GM12878 (cell line): Measurements from ENCODE around the gene PLOD2. TPM values are rescaled to one million over a fixed set of nuclear protein-coding genes. Genes with fewer than 3 reads are reported as not detected.

Experiments used
- ATAC-seq: fragments of 200-7000 bp; cut with Tn5 transposase; 3 replicates; pipeline ENCODE4 v1.9.1; 2020; ENCODE audit warnings: mild to moderate bottlenecking, moderate library complexity
- BruUV-seq: library from RNA; stranded (reverse); fragments of 400-500 nt; replicated peaks from 2 replicates; lab custom pipeline; 2021; lab: Mats Ljungman, UMichigan
- CTCF ChIA-PET: fragments of 300-600 bp; sonication (Branson Sonifier 250); formaldehyde crosslinking; extraction: SDS; loops from one replicate; lab custom pipeline; 2021; ENCODE audit warnings: inconsistent platforms; lab: Yijun Ruan, JAX
- POLR2A ChIA-PET: fragments of 350-600 bp; formaldehyde crosslinking; extraction: SDS; loops from one replicate; lab custom pipeline; 2021; ENCODE audit warnings: inconsistent platforms; lab: Charles Lee
- RAD21 ChIA-PET: fragments of 300-600 bp; sonication (Branson Sonifier 250); formaldehyde crosslinking; loops from one replicate; lab custom pipeline; 2023; ENCODE audit warnings: antibody characterized with exemption; ENCODE audit not compliant: unreplicated experiment; lab: Charles Lee
- SMC1A ChIA-PET: fragments of 300-600 bp; sonication (Branson Sonifier 250); formaldehyde crosslinking; loops from one replicate; lab custom pipeline; 2023; ENCODE audit not compliant: unreplicated experiment, uncharacterized antibody; lab: Charles Lee
- DNase-seq: peaks from one replicate; pipeline ENCODE4 v3.0.0-alpha.2; 2011; ENCODE audit warnings: low read depth, low spot score
- FAIRE-seq: peaks from 3 replicates; lab custom pipeline; 2011; peaks lifted over from hg19 to GRCh38; lab: Jason Lieb, UNC
- H2AFZ ChIP-seq: 2 replicates; pipeline ENCODE4 v1.6.0; 2011; ENCODE audit warnings: low read depth, low read length, control low read depth; ENCODE audit not compliant: control insufficient read depth
- H3K27ac ChIP-seq: 2 replicates; pipeline ENCODE4 v1.5.1; 2011; ENCODE audit warnings: control low read depth; ENCODE audit not compliant: control insufficient read depth, insufficient read depth
- H3K27me3 ChIP-seq, 2 experiments: replicated peaks in 1 of 2; 2 replicates each; pipeline versions ENCODE4 v1.6.0 to v1.6.1; 2011; ENCODE audit warnings: low read length in 1 of 2; ENCODE audit not compliant: control insufficient read depth in 2 of 2, insufficient read depth in 2 of 2
- H3K36me3 ChIP-seq, 2 experiments: 2 replicates each; pipeline ENCODE4 v1.5.1; 2011; ENCODE audit warnings: low read length in 1 of 2; ENCODE audit not compliant: control insufficient read depth in 2 of 2, insufficient read depth in 2 of 2
- H3K4me1 ChIP-seq: 2 replicates; pipeline ENCODE4 v1.6.1; 2011; ENCODE audit warnings: mild to moderate bottlenecking, low read length, moderate library complexity, mixed read lengths; ENCODE audit not compliant: control insufficient read depth, insufficient read depth
- H3K4me2 ChIP-seq: 2 replicates; pipeline ENCODE4 v1.6.0; 2011; ENCODE audit warnings: control low read depth; ENCODE audit not compliant: control insufficient read depth, insufficient read depth
- H3K4me3 ChIP-seq: fragments of 200-600 bp; sonication (generic); 2 replicates; pipeline ENCODE4 v1.5.1; 2016
- H3K79me2 ChIP-seq: 2 replicates; pipeline ENCODE4 v1.6.0; 2011; ENCODE audit warnings: low read length; ENCODE audit not compliant: control insufficient read depth, insufficient read depth
- H3K9ac ChIP-seq: 2 replicates; pipeline ENCODE4 v1.8.0; 2011; ENCODE audit warnings: low read length, control low read depth, mixed read lengths; ENCODE audit not compliant: control insufficient read depth, insufficient read depth
- H3K9me3 ChIP-seq: replicated peaks from 3 replicates; pipeline ENCODE4 v1.5.1; 2011; ENCODE audit warnings: mild to moderate bottlenecking, low read length; ENCODE audit not compliant: control insufficient read depth, insufficient read depth
- H4K20me1 ChIP-seq: 2 replicates; pipeline ENCODE4 v1.6.0; 2011; ENCODE audit not compliant: control insufficient read depth, insufficient read depth
- BRCA1 ChIP-seq: IDR thresholded peaks from 2 replicates; pipeline ENCODE4 v1.6.1; 2011; ENCODE audit warnings: low read depth, low read length, improper control_type of control experiment
- CBX3 ChIP-seq: fragments of 200-600 bp; sonication (generic); IDR thresholded peaks from 2 replicates; pipeline ENCODE4 v1.6.1; 2016; ENCODE audit warnings: low read depth, borderline replicate concordance
- CEBPB ChIP-seq, 2 experiments: fragments of 150-350 bp in 1 of 2; IDR thresholded peaks; 2 replicates each; pipeline ENCODE4 v1.6.1; 2012 to 2014; ENCODE audit warnings: low read depth in 2 of 2, low read length in 2 of 2, borderline replicate concordance in 1 of 2, inconsistent platforms in 1 of 2
- CEBPZ ChIP-seq: fragments of 150-350 bp; IDR thresholded peaks from 2 replicates; pipeline ENCODE4 v1.6.1; 2016; ENCODE audit warnings: low read depth, low read length
- EP300 ChIP-seq, 2 experiments: fragments of 150-350 bp in 1 of 2; IDR thresholded peaks; 2 replicates each; pipeline ENCODE4 v1.6.1; 2011 to 2012; ENCODE audit warnings: low read depth in 2 of 2, low read length in 2 of 2, borderline replicate concordance in 1 of 2, improper control_type of control experiment in 1 of 2, inconsistent platforms in 1 of 2; ENCODE audit not compliant: control insufficient read depth in 1 of 2
- NBN ChIP-seq: fragments of 450-650 bp; IDR thresholded peaks from 2 replicates; pipeline ENCODE4 v1.6.1; 2016
- NR2F1 ChIP-seq: fragments of 450-650 bp; conservative IDR thresholded peaks from 2 replicates; pipeline ENCODE4 v1.6.1; 2017; ENCODE audit warnings: mild to moderate bottlenecking
- PAX8 ChIP-seq: fragments of 450-650 bp; IDR thresholded peaks from 2 replicates; pipeline ENCODE4 v1.6.1; 2017; ENCODE audit warnings: mild to moderate bottlenecking, moderate library complexity
- RAD21 ChIP-seq: IDR thresholded peaks from 2 replicates; pipeline ENCODE4 v1.6.1; 2011; ENCODE audit warnings: mild to moderate bottlenecking, low read depth, low read length, moderate library complexity; ENCODE audit not compliant: insufficient read depth
- SPI1 ChIP-seq: IDR thresholded peaks from 2 replicates; pipeline ENCODE4 v1.6.1; 2011; ENCODE audit warnings: low read depth, mild to moderate bottlenecking, low read length, moderate library complexity, borderline replicate concordance; ENCODE audit not compliant: insufficient read depth
- SUPT20H ChIP-seq: IDR thresholded peaks from 2 replicates; pipeline ENCODE4 v1.6.1; 2011; ENCODE audit warnings: low read depth, mild to moderate bottlenecking, low read length, moderate library complexity, borderline replicate concordance; ENCODE audit not compliant: control insufficient read depth
- TCF7 ChIP-seq: IDR thresholded peaks from 2 replicates; pipeline ENCODE4 v1.6.1; 2014; ENCODE audit warnings: antibody characterized with exemption, borderline replicate concordance
- WGBS: methylation state at CpG from one replicate; pipeline ENCODE4 v1.1.6; 2016; ENCODE audit warnings: low lambda C conversion rate; ENCODE audit not compliant: insufficient replicate concordance, insufficient coverage; ENCODE audit errors: missing lambda C conversion rate; 5-methylcytosine and 5-hydroxymethylcytosine counted together
- in situ Hi-C: fragments of 300-500 bp; cut with MboI; formaldehyde crosslinking; loops from 9 replicates; pipeline ENCODE4 v1.14.3; 2018; ENCODE audit warnings: mixed read lengths
- intact Hi-C: fragments of 100-400 bp; cut with micrococcal nuclease; formaldehyde crosslinking; loops from one replicate; pipeline ENCODE4 v1.14.2; 2022; ENCODE audit not compliant: unreplicated experiment
- polyA plus RNA-seq, 11 experiments: library from polyadenylated mRNA; depleted of rRNA in 4 of 11; unstranded in 6 of 11; stranded (reverse) in 5 of 11; fragments of >200 nt; fragmentation: Nextera tagmentation in 4 of 11; fragmentation: Illumina TruSeq in 1 of 11; extraction: Ambion mirVana in 4 of 11; extraction: Trizol in 1 of 11; gene quantifications; 1 replicate in 1 of 11; 2 replicates in 10 of 11; pipeline versions ENCODE4 v1.2.1 to v1.2.3, GENCODE V29; 2011 to 2016; ENCODE audit warnings: inconsistent platforms in 2 of 11, missing spikeins in 2 of 11, low read depth in 1 of 11
- total RNA-seq, 4 experiments: library from RNA; depleted of rRNA in 3 of 4; stranded (reverse); fragments of >200 nt in 3 of 4; fragmentation: Illumina TruSeq in 1 of 4; extraction: Trizol in 1 of 4; gene quantifications; 2 replicates each; pipeline versions ENCODE4 v1.2.1 to v1.2.3, GENCODE V29; 2013 to 2021
- TF ChIP-seq, protein P1 (sequence below), 3 experiments: IDR thresholded peaks in 2 of 3; conservative IDR thresholded peaks in 1 of 3; 2 replicates each; pipeline ENCODE4 v1.5.1; 2011; ENCODE audit warnings: low read depth in 3 of 3, low read length in 3 of 3, mild to moderate bottlenecking in 3 of 3, control low read depth in 2 of 3, moderate library complexity in 2 of 3, inconsistent platforms in 1 of 3, mixed read lengths in 1 of 3; ENCODE audit not compliant: control insufficient read depth in 2 of 3, insufficient read depth in 1 of 3; ENCODE audit errors: extremely low read depth in 1 of 3

PLOD2 gene
- total and polyA plus RNA-seq, 10 of the 15 experiments (the other 5 are each of a cell fraction or from before 2014, with no cell fraction given), result 0.03 to 0.56 (median 0.33) TPM; not detected in 4

- no peak for TF ChIP-seq CBX3
- TF ChIP-seq NBN, result no peak
- TF ChIP-seq BRCA1, result no peak
- TF ChIP-seq RAD21, result no peak
- TF ChIP-seq SPI1, result no peak
- TF ChIP-seq EP300 (IDR thresholded peaks at IDR 0.05; ENCODE audit: borderline replicate concordance in 1 of 2, control insufficient read depth in 1 of 2, low read depth in 2 of 2, low read length in 2 of 2), result no peak
These were observed 3.1 kb upstream of the PLOD2 start (continued) for GRCh38 chr3:146164071-146164470.

- H3K4me2 ChIP-seq, result no peak overlapping the region
- WGBS, result 47% methylated on average over 2 of the region's 2 CpGs
- H3K36me3 ChIP-seq, result no peaks in the 10 kb centered on the region
- no peaks in the 10 kb centered on the region for H4K20me1 ChIP-seq
- H3K4me3 ChIP-seq, result no peak overlapping the region
- H3K27ac ChIP-seq, result no peak overlapping the region
- TF ChIP-seq TCF7 (no peak), NR2F1 (no peak), PAX8 (no peak), CEBPB (IDR thresholded peaks at IDR 0.05; ENCODE audit: borderline replicate concordance in 1 of 2, low read depth in 2 of 2, low read length in 2 of 2) (no peak), CEBPZ (no peak), SUPT20H (no peak)
- TF ChIP-seq, protein P1, sequence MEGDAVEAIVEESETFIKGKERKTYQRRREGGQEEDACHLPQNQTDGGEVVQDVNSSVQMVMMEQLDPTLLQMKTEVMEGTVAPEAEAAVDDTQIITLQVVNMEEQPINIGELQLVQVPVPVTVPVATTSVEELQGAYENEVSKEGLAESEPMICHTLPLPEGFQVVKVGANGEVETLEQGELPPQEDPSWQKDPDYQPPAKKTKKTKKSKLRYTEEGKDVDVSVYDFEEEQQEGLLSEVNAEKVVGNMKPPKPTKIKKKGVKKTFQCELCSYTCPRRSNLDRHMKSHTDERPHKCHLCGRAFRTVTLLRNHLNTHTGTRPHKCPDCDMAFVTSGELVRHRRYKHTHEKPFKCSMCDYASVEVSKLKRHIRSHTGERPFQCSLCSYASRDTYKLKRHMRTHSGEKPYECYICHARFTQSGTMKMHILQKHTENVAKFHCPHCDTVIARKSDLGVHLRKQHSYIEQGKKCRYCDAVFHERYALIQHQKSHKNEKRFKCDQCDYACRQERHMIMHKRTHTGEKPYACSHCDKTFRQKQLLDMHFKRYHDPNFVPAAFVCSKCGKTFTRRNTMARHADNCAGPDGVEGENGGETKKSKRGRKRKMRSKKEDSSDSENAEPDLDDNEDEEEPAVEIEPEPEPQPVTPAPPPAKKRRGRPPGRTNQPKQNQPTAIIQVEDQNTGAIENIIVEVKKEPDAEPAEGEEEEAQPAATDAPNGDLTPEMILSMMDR (IDR thresholded peaks at IDR 0.05 in 2 of 3, conservative IDR thresholded peaks at IDR 0.05 in 1 of 3; ENCODE audit: control insufficient read depth in 2 of 3, extremely low read depth in 1 of 3, insufficient read depth in 1 of 3, low read depth in 3 of 3, low read length in 3 of 3), result no peak
- H2AFZ ChIP-seq, result no peak overlapping the region
- no peaks in the 10 kb centered on the region for H3K79me2 ChIP-seq
- no peak for DNase-seq
- FAIRE-seq, result no peak
- no peaks in the 10 kb centered on the region for H3K9me3 ChIP-seq
- RAD21 ChIA-PET, result no interaction called here
- POLR2A ChIA-PET, result no interaction called here
- H3K27me3 ChIP-seq, result peaks cover 5 to 11% of the 10 kb centered on the region in 2 experiments
- CTCF ChIA-PET, result no interaction called here
- SMC1A ChIA-PET, result no interaction called here
- intact Hi-C loops, result no loop called here
- H3K4me1 ChIP-seq, result no peaks in the 10 kb centered on the region
- H3K9ac ChIP-seq, result no peak overlapping the region
- in situ Hi-C loops, result no loop called here
- ATAC-seq, result no peak
- BruUV-seq, result no TSS peak
These were observed 2.6 kb upstream of the PLOD2 start for GRCh38 chr3:146163584-146163983.
